NCI-H2227 (cell line): Measurements from ENCODE around the gene TUBGCP6.
A peak's percentile ranks its signal among the peaks of the same experiment; 100 is the strongest.

Experiments used
- DNase-seq: peaks from one replicate; lab custom pipeline; 2025; ENCODE audit not compliant: unreplicated experiment; lab: John Stamatoyannopoulos, UW

TUBGCP6 gene

DNA sequence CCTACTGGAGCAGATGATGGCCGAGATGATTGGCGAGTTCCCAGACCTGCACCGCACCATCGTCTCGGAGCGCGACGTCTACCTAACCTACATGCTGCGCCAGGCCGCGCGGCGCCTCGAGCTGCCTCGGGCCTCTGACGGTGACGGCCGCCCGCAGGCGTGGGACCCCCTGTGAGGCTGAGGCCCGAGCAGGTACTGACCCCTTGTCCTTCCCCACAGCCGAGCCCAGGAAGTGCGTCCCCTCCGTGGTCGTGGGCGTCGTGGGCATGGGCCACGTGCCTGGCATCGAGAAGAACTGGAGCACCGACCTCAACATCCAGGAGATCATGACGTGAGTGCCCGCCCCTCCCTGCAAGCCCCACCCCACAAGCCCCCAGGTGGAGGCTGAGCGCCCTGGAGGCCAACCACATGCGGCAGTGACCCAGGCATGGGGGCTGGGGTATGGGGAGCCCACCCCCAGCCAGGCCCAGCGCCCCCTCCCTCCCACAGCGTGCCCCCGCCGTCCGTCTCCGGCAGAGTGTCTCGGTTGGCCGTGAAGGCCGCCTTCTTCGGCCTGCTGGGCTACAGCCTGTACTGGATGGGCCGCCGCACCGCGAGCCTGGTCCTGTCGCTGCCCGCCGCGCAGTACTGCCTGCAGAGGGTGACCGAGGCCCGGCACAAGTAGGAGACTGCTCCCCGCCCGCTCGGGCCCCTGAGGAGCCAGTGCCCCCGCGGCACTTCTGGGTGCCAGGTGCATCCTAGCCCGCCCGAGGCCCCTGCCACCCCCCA is 46.8 kb downstream of the TUBGCP6 start:
- no peak for DNase-seq

DNA sequence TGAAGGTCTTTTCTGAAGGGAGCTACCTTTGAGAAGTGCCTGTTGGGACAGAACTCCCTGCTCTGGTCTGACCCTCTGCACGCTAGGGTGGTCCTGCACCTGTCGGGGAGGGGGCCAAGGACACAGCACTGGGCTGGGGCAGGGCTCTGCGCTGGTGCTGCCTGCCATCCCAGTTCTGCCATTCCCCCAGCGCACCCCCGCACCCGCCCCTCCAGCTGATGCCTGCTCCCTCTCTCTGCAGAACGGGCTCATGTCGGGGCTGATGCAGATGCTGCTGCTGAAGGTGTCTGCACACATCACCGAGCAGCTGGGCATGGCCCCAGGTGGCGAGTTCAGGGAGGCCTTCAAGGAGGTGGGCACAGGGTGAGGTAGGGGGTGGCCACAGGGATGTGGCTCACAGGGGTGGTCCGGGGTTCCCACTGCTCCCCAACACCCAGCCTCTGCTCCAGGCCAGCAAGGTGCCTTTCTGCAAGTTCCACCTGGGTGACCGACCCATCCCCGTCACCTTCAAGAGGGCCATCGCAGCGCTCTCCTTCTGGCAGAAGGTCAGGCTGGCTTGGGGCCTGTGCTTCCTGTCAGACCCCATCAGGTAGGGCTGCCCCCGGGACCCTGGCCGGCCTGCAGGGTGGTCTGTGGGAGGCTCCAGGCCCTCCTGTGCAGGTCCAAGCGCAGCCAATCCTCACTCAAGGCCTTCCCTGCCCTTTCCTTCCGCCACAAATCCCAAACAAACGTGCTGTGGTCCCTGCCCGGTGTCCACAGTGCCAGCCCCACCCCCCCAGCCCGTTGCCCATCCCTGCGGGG is 47.6 kb downstream of the TUBGCP6 start:
- no peak for DNase-seq

- no peak for DNase-seq
These were observed 48.6 kb downstream of the TUBGCP6 start for GRCh38 chr22:50196256-50196655.

GRCh38 chr22:50194037-50194805 is 50.6 kb downstream of the TUBGCP6 start:
- DNase-seq = no peak

- DNase-seq = no peak
These were observed 51.2 kb downstream of the TUBGCP6 start for GRCh38 chr22:50193621-50194020.

GRCh38 chr22:50192436-50193204 is 52.2 kb downstream of the TUBGCP6 start:
- no peak for DNase-seq

GRCh38 chr22:50190941-50191741 is 53.7 kb downstream of the TUBGCP6 start:
- DNase-seq = no peak

- DNase-seq = peak; percentile 69
These were observed 54.5 kb downstream of the TUBGCP6 start for GRCh38 chr22:50190182-50190940.

DNA sequence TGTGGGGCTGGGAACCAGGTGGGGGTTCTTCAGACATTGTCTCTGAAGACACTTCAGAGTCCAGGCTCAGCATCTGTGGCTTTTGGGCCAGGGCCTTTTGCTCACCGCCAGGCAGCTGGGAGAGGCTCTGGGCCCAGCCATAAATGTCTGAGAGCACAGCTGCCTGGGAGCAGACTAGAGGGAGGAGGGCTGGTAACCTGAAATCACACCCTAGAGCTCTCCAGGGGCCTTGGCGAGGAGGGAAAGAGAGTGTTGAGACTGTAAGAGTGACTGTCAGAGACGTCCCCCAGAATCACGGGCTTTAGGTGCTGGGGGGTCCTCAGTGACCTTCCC is 55.0 kb downstream of the TUBGCP6 start:
- peak; percentile 30 for DNase-seq

- no peak for DNase-seq
These were observed 55.5 kb downstream of the TUBGCP6 start for GRCh38 chr22:50189184-50189848.

DNA sequence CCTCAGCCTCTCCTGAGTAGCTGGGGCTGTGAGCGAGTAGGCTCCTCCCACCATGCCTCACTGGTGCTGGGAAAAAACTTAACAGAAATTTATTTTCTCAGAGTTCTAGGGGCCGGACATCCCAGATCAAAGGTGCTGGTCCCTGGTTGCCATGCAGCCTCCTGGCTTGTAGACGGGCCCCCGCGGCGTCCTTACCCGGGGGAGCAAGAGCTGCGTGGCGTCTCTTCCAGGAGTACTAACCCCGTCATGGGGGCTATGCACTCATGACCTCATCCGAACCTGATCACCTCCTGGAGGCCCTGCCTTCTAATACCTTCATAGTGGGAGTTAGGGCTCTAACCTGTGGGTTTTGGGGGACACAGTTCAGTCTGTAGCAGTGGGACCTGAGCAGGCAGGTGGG is 56.5 kb downstream of the TUBGCP6 start:
- DNase-seq = no peak

DNA sequence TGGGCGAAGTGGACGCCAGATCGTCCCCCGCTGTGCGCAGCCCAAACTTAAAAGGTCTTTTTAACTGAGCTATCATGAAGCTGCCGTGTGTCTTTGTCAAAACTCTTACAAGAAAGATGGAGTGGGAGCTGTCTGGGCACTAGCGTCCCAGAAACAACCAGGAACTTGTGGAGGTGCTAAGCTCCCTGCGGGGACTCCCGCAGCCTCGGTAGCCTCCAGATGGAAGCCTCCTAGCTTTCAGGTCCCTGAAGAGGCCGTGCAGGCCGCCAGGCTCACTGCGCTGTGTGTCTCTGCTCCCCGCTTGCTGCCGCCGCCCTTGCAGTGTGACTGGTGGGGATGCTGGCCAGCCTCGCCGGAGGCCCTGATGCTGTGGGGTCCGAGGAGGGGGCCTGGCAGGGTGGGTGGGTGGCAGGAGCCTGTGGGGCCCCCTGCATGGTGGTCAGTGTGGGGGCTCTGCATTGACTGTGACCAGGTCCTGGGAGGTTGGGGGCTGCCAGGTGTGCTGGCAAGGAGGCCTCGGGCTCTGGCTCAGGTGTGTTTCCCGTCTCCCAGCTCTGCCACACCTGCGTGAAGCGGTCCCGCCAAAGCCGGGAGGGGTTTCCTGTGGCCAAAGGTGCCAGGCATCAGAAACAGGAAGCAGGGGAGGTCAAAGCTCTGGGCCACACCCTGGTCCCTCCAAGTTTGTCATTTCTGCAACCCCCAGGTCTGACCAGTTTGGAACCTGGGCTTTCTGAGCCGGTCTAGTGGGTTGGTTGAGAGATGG is 57.9 kb downstream of the TUBGCP6 start:
- no peak for DNase-seq

DNA sequence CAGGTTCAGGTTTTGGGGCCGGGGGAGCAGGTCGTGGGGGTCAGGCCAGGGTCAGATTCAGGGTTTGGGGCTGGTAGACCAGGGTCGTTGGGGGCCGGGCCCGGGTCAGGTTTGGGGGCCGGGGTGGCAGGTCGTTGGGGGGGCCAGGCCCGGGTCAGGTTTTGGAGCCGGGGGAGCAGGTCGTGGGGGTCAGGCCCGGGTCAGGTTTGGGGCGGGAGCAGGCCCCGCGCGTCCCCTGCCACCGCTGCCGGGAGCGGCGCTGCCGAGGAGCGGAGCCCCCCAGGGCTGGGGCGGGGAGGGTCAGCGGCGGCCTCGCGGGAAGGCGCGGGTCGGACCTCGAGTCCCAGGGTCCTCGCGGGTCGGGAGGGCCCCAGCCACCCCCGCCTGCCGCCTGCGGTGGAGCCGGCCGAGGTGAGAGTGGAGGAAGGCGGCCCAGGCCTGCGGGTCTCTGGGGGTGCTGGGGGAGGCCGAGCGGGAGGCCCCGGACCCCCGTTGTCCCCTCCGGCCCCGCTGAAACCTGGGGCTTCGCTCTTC is 58.6 kb downstream of the TUBGCP6 start:
- no peak for DNase-seq

DNA sequence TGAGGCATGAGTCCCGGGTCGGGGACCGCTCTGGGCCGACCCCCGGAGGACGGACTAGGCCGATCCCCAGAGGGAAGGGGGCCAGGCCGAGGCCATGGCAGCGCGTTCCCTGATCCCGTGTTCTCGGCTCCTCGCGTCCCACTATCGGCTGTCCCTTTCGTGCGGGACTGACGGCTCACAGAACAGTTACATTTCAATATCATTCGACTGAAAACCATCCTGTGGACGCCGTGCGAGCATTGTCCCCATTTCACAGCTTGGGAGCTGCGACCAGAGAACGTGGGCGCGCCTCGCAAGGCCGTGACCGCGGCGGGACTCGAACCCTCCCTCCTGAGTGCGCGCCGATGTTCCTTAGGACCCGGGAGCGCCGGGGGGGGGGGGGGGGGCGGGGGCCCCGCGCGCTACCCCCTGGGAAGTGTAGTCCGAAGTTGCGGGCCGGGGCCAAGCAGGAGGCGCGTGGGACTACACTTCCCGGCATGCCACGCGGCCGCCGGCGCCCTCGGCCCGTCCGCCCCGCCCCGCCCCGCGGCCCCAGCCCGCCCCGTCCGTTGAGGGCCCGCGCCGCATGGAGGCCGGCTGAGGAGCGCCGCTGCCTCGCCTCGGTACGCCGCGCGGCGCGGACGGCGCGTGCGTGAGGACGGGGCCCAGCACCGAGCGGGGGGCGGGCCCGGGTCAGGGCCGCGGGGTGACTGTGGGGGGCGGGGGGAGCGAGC is 59.3 kb downstream of the TUBGCP6 start, which contains the start of gene TRABD:
TRABD (plus strand) TSS at position 539 of the 713 bp plus-strand sequence. CDS start 7,148 bp downstream, outside the sequence.
- DNase-seq = peak; percentile 89

DNA sequence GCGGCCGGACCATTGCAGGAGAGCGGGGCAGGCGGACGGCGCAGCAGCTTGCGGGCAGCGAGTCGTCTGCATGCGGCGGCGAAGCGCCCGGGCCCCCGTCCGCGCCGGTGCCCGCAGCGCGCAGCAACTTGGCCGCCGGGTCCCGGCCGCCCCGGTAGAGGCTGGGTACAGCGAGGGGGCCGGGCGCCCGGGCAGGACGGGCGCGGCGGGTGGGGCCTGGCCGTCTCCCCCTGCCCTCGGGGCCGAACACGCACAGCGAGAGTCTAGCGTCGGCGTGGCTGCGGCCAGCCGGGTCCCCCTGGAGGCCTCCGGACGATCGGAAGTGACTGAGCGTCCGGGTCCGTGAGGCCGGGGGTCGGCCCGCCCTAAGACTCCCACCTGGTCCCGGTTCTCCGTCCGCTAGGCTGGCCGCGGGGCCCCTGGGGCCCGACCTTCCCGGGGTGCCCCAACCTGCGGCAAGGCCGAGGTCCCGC is 59.9 kb downstream of the TUBGCP6 start:
- no peak for DNase-seq

DNA sequence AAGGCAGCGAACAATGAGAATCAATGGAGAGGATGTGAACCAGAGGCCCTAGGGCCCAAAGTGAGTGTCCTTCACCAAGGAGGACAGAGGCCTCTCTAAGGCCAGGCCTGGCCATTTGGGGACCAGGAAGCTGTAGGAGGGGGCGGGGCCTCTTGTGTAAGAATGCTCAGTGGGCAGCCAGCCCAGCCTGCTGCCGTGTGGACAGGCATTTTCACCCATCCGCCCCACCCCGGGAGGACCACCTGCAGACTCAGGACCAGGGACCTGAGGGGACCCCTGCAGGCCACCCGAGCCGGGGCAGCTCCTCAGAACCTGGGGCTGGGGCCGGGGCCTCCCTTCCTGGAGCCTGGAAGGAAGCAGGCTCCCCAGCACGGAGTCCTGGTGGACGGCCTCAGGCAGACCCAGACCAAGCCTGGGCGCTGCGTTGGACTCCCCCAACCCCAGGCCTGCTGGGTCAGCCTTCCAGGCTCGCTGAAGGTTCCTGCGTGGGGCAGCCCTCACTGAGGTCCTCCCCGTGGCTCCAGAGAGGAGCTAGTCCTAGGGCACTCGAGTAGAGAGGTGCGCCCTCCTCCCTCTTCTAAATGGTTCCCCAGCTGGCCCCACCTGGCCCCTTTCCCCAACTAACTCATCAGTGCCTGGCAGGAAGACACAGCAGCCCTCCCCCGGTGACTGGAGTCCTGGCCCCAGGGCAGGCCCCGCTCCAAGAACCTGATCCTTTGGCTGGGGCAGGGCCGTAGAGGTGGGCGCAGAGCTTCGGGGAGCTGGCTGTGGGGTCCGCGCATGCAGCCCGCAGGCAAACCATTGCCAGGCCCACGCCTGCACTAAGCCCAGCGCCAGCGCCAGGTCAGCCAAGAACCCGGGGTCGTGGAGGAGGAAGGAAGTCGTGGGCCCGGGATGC is 60.6 kb downstream of the TUBGCP6 start:
- no peak for DNase-seq
